OCI-LY7 (cell line): ENCODE results near the gene SLC25A22. TPM values are rescaled to one million over a fixed set of nuclear protein-coding genes. Genes with fewer than 3 reads are reported as not detected.

ENCODE experiments used
- BruUV-seq: library from RNA; stranded (reverse); fragments of 400-500 nt; replicated peaks from 2 replicates; lab custom pipeline; 2021; lab: Mats Ljungman, UMichigan
- CTCF ChIA-PET: fragments of 300-600 bp; sonication (Branson Sonifier 250); formaldehyde crosslinking; loops from one replicate; lab custom pipeline; 2022; ENCODE audit warnings: antibody characterized with exemption; ENCODE audit not compliant: unreplicated experiment; lab: Charles Lee
- POLR2A ChIA-PET: fragments of 300-600 bp; sonication (Branson Sonifier 250); formaldehyde crosslinking; loops from one replicate; lab custom pipeline; 2022; ENCODE audit warnings: antibody characterized with exemption; lab: Charles Lee
- DNase-seq: peaks from one replicate; pipeline ENCODE4 v3.0.0-alpha.2; 2015; ENCODE audit warnings: low spot score
- H2AFZ ChIP-seq: fragments of 200-600 bp; sonication (generic), shearing (Covaris generic); 2 replicates; pipeline ENCODE4 v1.6.1; 2014; ENCODE audit warnings: mild to moderate bottlenecking, antibody characterized with exemption, low read length, moderate library complexity
- H3K27ac ChIP-seq: fragments of 200-600 bp; sonication (generic); 2 replicates; pipeline ENCODE4 v1.5.1; 2014; ENCODE audit warnings: mixed run types, low read depth, mild to moderate bottlenecking, moderate library complexity, low read length, inconsistent platforms; ENCODE audit not compliant: poor library complexity, severe bottlenecking
- H3K36me3 ChIP-seq: fragments of 200-600 bp; sonication (generic); 2 replicates; pipeline ENCODE4 v1.6.1; 2014; ENCODE audit warnings: mild to moderate bottlenecking, antibody characterized with exemption, low read length, moderate library complexity, mixed read lengths; ENCODE audit not compliant: insufficient read depth
- H3K4me1 ChIP-seq: fragments of 200-600 bp; sonication (generic); 2 replicates; pipeline ENCODE4 v1.5.1; 2014; ENCODE audit warnings: mild to moderate bottlenecking, low read length; ENCODE audit not compliant: insufficient read depth, poor library complexity, severe bottlenecking
- H3K4me2 ChIP-seq: fragments of 200-600 bp; sonication (generic); 2 replicates; pipeline ENCODE4 v1.6.1; 2014; ENCODE audit warnings: mild to moderate bottlenecking, low read length
- H3K4me3 ChIP-seq: fragments of 200-600 bp; sonication (generic); 2 replicates; pipeline ENCODE4 v1.5.1; 2014; ENCODE audit warnings: mild to moderate bottlenecking, low read depth, low read length; ENCODE audit not compliant: poor library complexity, severe bottlenecking
- H3K79me2 ChIP-seq: fragments of 200-600 bp; sonication (generic); 2 replicates; pipeline ENCODE4 v1.6.1; 2016; ENCODE audit warnings: low read depth, mild to moderate bottlenecking, low read length, moderate library complexity, mixed read lengths; ENCODE audit not compliant: insufficient read depth
- H3K9me2 ChIP-seq: fragments of 200-600 bp; sonication (generic); 2 replicates; pipeline ENCODE4 v1.6.1; 2016; ENCODE audit warnings: mild to moderate bottlenecking, low read length, mixed read lengths; ENCODE audit not compliant: insufficient read depth
- H3K9me3 ChIP-seq: fragments of 200-600 bp; sonication (generic); 2 replicates; pipeline ENCODE4 v1.6.1; 2014; ENCODE audit warnings: mild to moderate bottlenecking, mixed run types, low read length, mixed read lengths
- H4K20me1 ChIP-seq: fragments of 200-600 bp; sonication (generic); 2 replicates; pipeline ENCODE4 v1.6.1; 2014; ENCODE audit warnings: mild to moderate bottlenecking, antibody characterized with exemption, low read length, moderate library complexity, mixed read lengths; ENCODE audit not compliant: insufficient read depth
- EZH2phosphoT487 ChIP-seq: fragments of 200-600 bp; sonication (generic); IDR thresholded peaks from 2 replicates; pipeline ENCODE4 v1.6.1; 2018; ENCODE audit warnings: low read depth, borderline replicate concordance, mild to moderate bottlenecking, mixed run types, antibody characterized with exemption, low read length, moderate library complexity, mixed read lengths
- intact Hi-C: fragments of 100-400 bp; cut with micrococcal nuclease; formaldehyde crosslinking; loops from one replicate; pipeline ENCODE4 v1.10.0; 2022; ENCODE audit not compliant: unreplicated experiment
- total RNA-seq, 2 experiments: library from RNA; depleted of rRNA in 1 of 2; stranded (reverse); fragments of >200 nt in 1 of 2; shearing (Covaris generic) in 1 of 2; gene quantifications; 2 replicates each; pipeline ENCODE4 v1.2.3, GENCODE V29; 2014 to 2022
- TF ChIP-seq, protein P1 (sequence below): fragments of 200-600 bp; sonication (generic); conservative IDR thresholded peaks from 2 replicates; pipeline ENCODE4 v1.5.1; 2014; ENCODE audit warnings: mild to moderate bottlenecking, antibody characterized with exemption, low read length, moderate library complexity, mixed read lengths

The SLC25A22 gene
- total RNA-seq, 2 experiments from 2014 or later = 30.8 to 50.9 TPM

DNA sequence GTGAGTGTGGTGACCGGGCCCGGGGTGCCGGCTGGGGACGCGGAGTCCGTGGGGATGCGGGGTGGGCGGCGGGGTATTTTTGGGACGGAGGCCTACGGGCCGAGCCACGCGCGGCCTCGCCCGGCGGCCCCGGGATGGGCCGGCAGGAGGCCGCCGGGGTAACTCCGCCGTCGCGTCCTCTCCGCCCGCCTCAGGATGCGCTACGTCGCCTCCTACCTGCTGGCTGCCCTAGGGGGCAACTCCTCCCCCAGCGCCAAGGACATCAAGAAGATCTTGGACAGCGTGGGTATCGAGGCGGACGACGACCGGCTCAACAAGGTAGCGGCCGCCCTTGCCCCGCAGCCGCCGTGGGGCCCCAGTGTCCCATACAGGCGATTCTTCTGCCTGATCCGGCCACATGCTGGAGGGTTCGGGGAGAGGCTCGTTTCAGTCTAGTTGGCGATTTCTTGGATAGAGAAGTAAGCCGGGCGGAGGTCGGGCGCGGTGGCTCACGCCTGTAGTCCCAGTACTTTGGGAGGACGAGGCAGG is 12.0 kb upstream of the SLC25A22 start:
- TF ChIP-seq, protein P1, sequence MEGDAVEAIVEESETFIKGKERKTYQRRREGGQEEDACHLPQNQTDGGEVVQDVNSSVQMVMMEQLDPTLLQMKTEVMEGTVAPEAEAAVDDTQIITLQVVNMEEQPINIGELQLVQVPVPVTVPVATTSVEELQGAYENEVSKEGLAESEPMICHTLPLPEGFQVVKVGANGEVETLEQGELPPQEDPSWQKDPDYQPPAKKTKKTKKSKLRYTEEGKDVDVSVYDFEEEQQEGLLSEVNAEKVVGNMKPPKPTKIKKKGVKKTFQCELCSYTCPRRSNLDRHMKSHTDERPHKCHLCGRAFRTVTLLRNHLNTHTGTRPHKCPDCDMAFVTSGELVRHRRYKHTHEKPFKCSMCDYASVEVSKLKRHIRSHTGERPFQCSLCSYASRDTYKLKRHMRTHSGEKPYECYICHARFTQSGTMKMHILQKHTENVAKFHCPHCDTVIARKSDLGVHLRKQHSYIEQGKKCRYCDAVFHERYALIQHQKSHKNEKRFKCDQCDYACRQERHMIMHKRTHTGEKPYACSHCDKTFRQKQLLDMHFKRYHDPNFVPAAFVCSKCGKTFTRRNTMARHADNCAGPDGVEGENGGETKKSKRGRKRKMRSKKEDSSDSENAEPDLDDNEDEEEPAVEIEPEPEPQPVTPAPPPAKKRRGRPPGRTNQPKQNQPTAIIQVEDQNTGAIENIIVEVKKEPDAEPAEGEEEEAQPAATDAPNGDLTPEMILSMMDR = no peak
- TF ChIP-seq EZH2phosphoT487 = no peak
- Histone ChIP-seq H2AFZ (no peak overlapping the region), H3K4me2 (peak overlapping the region; percentile 71), H3K9me2 (no peaks in the 10 kb centered on the region), H3K4me1 (peaks cover 54% of the 10 kb centered on the region), H3K4me3 (peak overlapping the region; percentile 100), H3K9me3 (no peaks in the 10 kb centered on the region), H3K27ac (peak overlapping the region; percentile 84), H4K20me1 (peaks cover 17% of the 10 kb centered on the region; the same call in 1 of the 2 replicates), H3K36me3 (peaks cover 49% of the 10 kb centered on the region), H3K79me2 (peaks cover 43% of the 10 kb centered on the region)
- intact Hi-C loops = no loop called here
- CTCF ChIA-PET = interaction anchor here (0.6 kb wide), 1 partner anchor 33 kb away, joined by 4 read pairs; no protein-coding TSS in a partner anchor
- DNase-seq = no peak
- no TSS peak for BruUV-seq
- POLR2A ChIA-PET = interaction anchor here (0.8 to 2.0 kb wide), 7 partner anchors 7 to 88 kb away, joined by 3 to 11 read pairs (median 4); partner anchors contain the start of gene PNPLA2

DNA sequence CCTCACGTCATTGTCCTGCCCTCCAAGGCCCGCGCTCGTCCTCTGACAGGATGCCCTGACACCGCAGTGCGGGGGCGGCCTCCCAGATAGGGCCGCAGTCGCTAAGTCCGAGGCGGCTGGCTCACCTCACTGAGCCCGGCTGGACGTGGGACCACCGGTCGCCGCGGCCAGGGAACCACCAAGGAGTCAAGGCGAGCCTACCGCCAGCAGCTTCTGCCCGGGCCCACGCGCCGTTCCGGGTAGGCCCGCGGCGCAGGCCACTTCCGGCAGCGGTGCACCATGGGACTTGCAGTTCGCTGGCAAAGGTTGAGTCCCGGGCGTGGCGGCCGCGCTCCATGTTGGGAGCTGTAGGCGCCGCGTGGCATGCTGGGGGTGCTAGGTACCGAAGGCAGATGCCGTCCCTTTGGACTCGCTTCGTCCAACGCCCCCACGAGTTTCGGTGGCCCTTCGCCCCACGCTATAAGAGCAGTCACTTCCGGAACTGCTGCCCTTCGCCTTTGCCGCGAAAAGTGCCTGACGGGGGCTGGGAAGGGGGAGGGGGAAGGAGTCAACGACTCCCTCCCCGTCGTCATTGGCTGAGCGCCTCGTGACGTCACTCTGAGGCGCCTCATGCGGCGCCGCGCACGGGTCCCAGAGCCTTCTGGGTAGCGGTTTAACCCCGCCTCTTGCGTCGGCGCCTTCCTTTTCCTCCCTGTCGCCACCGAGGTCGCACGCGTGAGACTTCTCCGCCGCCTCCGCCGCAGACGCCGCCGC is 11.4 kb upstream of the SLC25A22 start, which contains the start of gene RPLP2:
TSS of gene RPLP2 (plus strand) at position 681 of the 753 bp plus-strand sequence. CDS start 268 bp downstream, outside the sequence.
- H2AFZ ChIP-seq = peak within 1 kb of the TSS; percentile 78
- intact Hi-C loops = loop anchor here (2.0 to 5.0 kb wide), 2 partner anchors 33 to 232 kb away; partner anchors contain the start of genes PHRF1, POLR2L and TSPAN4
- H3K36me3 ChIP-seq = peaks cover 43% of the 10 kb centered on the region
- H3K4me1 ChIP-seq = peaks cover 56% of the 10 kb centered on the region
- peaks cover 17% of the 10 kb centered on the region; the same call in 1 of the 2 replicates for H4K20me1 ChIP-seq
- peak; percentile 99 for DNase-seq
- H3K9me3 ChIP-seq = no peaks in the 10 kb centered on the region
- TF ChIP-seq, protein P1 = no peak
- no peak for TF ChIP-seq EZH2phosphoT487
- ChIA-PET POLR2A (interaction anchor here (0.6 to 2.0 kb wide), 7 partner anchors 8 to 87 kb away, joined by 3 to 6 read pairs (median 4); no protein-coding TSS in a partner anchor), CTCF (no interaction called here)
- no peaks in the 10 kb centered on the region for H3K9me2 ChIP-seq
- peak within 1 kb of the TSS; percentile 71 for H3K4me2 ChIP-seq
- H3K27ac ChIP-seq = peak within 1 kb of the TSS; percentile 84
- H3K4me3 ChIP-seq = peak within 1 kb of the TSS; percentile 100
- peaks cover 43% of the 10 kb centered on the region for H3K79me2 ChIP-seq
- BruUV-seq = no TSS peak
